DOHH2 (cell line): ENCODE data around the gene VSIG10L2.

Experiments used
- H3F3A ChIP-seq: fragments of 200-600 bp; sonication (generic), shearing (Covaris generic); 2 replicates; pipeline ENCODE4 v1.6.0; 2016; ENCODE audit warnings: antibody characterized with exemption, mild to moderate bottlenecking; ENCODE audit not compliant: control insufficient read depth, insufficient read depth
- H3K27ac ChIP-seq: fragments of 200-600 bp; sonication (generic); 2 replicates; pipeline ENCODE4 v1.5.1; 2014; ENCODE audit warnings: low read depth, mild to moderate bottlenecking, low read length, moderate library complexity
- H3K27me3 ChIP-seq: fragments of 200-600 bp; sonication (generic); 2 replicates; pipeline ENCODE4 v1.6.1; 2014; ENCODE audit warnings: mild to moderate bottlenecking, low read length, mixed read lengths; ENCODE audit not compliant: control insufficient read depth
- H3K36me3 ChIP-seq: fragments of 200-600 bp; sonication (generic); 2 replicates; pipeline ENCODE4 v1.6.1; 2014; ENCODE audit warnings: mild to moderate bottlenecking, low read length, moderate library complexity, mixed read lengths; ENCODE audit not compliant: control insufficient read depth
- H3K4me1 ChIP-seq: fragments of 200-600 bp; sonication (generic); 2 replicates; pipeline ENCODE4 v1.6.1; 2014; ENCODE audit warnings: mild to moderate bottlenecking, low read length, mixed read lengths; ENCODE audit not compliant: control insufficient read depth
- H3K4me2 ChIP-seq: fragments of 200-600 bp; sonication (generic); 2 replicates; pipeline ENCODE4 v1.6.0; 2014; ENCODE audit warnings: mild to moderate bottlenecking, low read length, moderate library complexity
- H3K4me3 ChIP-seq: fragments of 200-600 bp; sonication (generic); 2 replicates; pipeline ENCODE4 v1.5.1; 2014; ENCODE audit warnings: mild to moderate bottlenecking, low read length, mixed read lengths
- H3K79me2 ChIP-seq: fragments of 200-600 bp; sonication (generic); 2 replicates; pipeline ENCODE4 v1.6.1; 2014; ENCODE audit warnings: mild to moderate bottlenecking, low read length, mixed read lengths; ENCODE audit not compliant: control insufficient read depth
- H3K9me2 ChIP-seq: fragments of 200-600 bp; sonication (generic); replicated peaks from 2 replicates; pipeline ENCODE4 v1.6.1; 2014; ENCODE audit warnings: mild to moderate bottlenecking, low read length, mixed read lengths; ENCODE audit not compliant: control insufficient read depth
- H3K9me3 ChIP-seq: fragments of 200-600 bp; sonication (generic); 2 replicates; pipeline ENCODE4 v1.6.1; 2014; ENCODE audit warnings: antibody characterized with exemption, low read length, mixed read lengths; ENCODE audit not compliant: control insufficient read depth, insufficient read depth
- H4K20me1 ChIP-seq: fragments of 200-600 bp; sonication (generic); 2 replicates; pipeline ENCODE4 v1.6.0; 2014; ENCODE audit warnings: low read depth, mild to moderate bottlenecking, antibody characterized with exemption, low read length, moderate library complexity; ENCODE audit not compliant: control insufficient read depth, insufficient read depth
- CTCF ChIP-seq: fragments of 200-600 bp; sonication (generic); IDR thresholded peaks from one replicate; pipeline ENCODE4 v1.5.1; 2014; ENCODE audit warnings: antibody characterized with exemption, mild to moderate bottlenecking, low read depth, low read length; ENCODE audit not compliant: poor library complexity, severe bottlenecking
- EZH2phosphoT487 ChIP-seq: fragments of 200-600 bp; sonication (generic); IDR thresholded peaks from 2 replicates; pipeline ENCODE4 v1.6.1; 2017; ENCODE audit warnings: borderline replicate concordance, mild to moderate bottlenecking, antibody characterized with exemption, low read length, moderate library complexity, mixed read lengths

The VSIG10L2 gene

DNA sequence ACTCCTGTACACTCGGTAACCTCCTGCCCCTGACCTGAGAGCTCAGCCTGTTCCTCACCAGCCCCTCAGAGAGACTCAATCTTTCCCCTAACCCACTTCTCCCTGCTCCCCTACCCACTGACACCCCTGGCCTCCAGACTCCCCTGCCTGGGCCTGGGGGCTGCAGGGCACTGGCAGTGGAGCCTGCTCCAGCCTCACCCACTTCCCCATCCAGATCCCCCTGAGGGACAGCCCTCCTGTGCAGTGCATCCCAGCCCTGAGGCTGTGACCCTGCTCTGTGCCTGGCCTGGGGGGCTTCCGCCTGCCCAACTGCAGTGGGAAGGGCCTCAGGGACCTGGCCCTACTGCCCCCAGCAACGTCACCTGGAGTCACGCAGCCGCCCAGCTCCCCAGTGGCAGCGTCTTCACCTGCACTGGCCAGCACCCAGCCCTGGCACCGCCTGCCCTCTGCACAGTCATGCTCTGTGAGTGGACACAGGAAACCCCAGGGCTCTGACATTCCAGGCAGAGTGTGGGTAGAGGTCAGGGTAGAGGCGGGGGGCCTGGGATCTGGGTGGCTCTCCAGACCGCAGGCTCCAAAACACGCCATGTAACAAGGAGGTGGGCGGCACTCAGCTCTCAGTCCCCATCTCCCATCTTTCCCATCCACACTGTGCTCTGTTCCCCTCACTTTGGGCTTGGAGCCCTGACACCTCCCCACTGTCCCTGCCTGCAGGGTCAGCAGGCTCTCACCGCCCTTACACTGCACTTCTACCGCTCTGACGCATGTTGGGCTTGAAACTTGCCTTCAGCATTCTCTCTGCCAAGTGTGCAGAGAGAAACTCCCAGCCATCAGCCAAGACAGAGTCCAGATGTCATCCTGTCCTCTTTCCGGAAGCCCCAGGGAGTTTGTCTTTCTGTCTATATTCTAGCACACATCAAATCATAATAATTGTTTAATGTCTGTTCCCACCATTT is 5.1 kb downstream of the VSIG10L2 start:
- H3K79me2 ChIP-seq: no peaks in the 10 kb centered on the region
- TF ChIP-seq EZH2phosphoT487 (no peak), CTCF (no peak)
- H3K9me2 ChIP-seq: no peaks in the 10 kb centered on the region
- no peak overlapping the region for H3K27ac ChIP-seq
- H3K4me3 ChIP-seq: no peak overlapping the region
- H3K9me3 ChIP-seq: no peaks in the 10 kb centered on the region
- no peaks in the 10 kb centered on the region for H3K36me3 ChIP-seq
- H3K4me2 ChIP-seq: no peak overlapping the region
- H3K27me3 ChIP-seq: no peaks in the 10 kb centered on the region
- no peaks in the 10 kb centered on the region for H3K4me1 ChIP-seq
- H4K20me1 ChIP-seq: no peaks in the 10 kb centered on the region
- H3F3A ChIP-seq: no peaks in the 10 kb centered on the region

DNA sequence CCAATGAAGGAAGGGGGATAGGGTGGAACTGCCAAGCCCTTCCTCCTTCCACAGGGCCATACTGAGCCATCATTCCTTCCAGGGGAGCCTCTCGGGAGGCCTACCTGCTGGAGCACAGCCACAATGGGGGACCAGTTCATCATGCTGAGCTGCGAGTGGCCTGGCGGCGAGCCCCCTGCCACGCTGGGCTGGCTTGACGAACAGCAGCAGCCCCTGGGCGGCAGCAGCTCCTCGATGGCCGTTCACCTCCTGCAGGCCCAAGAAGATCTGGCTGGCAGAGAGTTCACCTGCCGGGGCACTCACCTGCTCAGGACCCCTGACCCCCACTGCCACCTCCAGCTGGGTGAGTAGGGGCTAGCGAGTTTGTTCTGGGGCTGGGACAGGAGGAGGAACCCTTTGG is 5.9 kb downstream of the VSIG10L2 start:
- Histone ChIP-seq H3K4me2 (no peak overlapping the region), H3K36me3 (no peaks in the 10 kb centered on the region), H3F3A (no peaks in the 10 kb centered on the region), H3K9me3 (no peaks in the 10 kb centered on the region), H3K27ac (no peak overlapping the region), H3K79me2 (no peaks in the 10 kb centered on the region), H3K4me3 (no peak overlapping the region), H4K20me1 (no peaks in the 10 kb centered on the region), H3K9me2 (no peaks in the 10 kb centered on the region), H3K4me1 (no peaks in the 10 kb centered on the region), H3K27me3 (no peaks in the 10 kb centered on the region)
- no peak for TF ChIP-seq CTCF
- no peak for TF ChIP-seq EZH2phosphoT487

DNA sequence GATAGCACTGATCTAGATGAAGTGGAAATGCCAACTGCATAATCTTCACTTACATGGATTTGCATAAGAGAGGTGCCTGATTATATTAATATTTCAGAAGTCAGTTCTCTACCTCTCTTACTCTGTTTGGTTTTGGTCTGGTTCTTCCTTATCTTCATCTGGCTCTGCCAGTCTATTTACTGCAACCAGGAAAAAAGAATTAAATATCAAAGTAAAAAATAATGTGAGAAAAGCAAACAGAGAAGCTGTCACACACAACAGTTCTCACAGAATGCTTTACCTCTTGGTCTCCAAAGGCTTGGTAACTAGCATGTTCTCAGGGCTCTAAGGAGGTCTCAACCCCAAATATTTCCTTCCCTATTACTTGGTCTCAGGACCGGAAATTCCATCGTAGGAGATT is 6.7 kb downstream of the VSIG10L2 start:
- no peak for TF ChIP-seq EZH2phosphoT487
- TF ChIP-seq CTCF: no peak
- Histone ChIP-seq H4K20me1 (no peaks in the 10 kb centered on the region), H3K9me2 (no peaks in the 10 kb centered on the region), H3K4me1 (no peaks in the 10 kb centered on the region), H3K4me3 (no peak overlapping the region), H3K36me3 (no peaks in the 10 kb centered on the region), H3K27me3 (no peaks in the 10 kb centered on the region), H3K4me2 (no peak overlapping the region), H3K27ac (no peak overlapping the region), H3K79me2 (no peaks in the 10 kb centered on the region), H3F3A (no peaks in the 10 kb centered on the region), H3K9me3 (no peaks in the 10 kb centered on the region)
